Inferior parietal cortex (tissue), 1 donor: ENCODE measurements around the gene HCK.
"Not testable (repeated sequence)": the region's sequence is repeated elsewhere in the genome, so short reads cannot be mapped to it uniquely, and the experiment has no call there.

Experiments
- DNase-seq: peaks from one replicate; pipeline ENCODE4 v3.0.0-alpha.2; 2016; ENCODE audit errors: extremely low spot score

Gene HCK

DNA sequence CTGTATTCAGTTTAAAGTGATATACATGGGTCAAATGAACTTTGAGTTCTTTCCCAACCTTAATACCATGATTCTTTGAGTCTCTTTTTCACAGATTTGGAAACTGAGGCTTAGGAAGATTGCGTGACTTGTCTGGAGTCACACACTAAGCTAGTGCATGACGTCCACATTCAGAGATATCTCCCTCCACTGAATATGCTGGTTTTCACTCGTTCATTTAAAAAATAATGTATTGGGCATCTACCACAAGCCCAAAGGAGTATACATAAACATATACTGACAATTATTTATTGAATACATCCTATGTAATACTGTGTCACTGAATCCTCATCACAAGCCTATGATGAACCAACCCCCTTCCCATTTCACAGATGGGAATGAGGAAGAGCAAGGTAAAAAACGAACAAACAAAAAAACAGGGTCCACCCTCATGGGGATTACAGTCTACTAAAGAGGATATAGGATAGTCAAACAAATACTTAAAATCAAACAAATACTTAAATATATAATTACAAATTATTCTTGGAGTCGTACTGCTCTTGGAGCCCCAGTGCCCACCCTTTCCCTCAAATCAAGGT, 56.9 kb downstream of the HCK start:
- no peak for DNase-seq

DNA sequence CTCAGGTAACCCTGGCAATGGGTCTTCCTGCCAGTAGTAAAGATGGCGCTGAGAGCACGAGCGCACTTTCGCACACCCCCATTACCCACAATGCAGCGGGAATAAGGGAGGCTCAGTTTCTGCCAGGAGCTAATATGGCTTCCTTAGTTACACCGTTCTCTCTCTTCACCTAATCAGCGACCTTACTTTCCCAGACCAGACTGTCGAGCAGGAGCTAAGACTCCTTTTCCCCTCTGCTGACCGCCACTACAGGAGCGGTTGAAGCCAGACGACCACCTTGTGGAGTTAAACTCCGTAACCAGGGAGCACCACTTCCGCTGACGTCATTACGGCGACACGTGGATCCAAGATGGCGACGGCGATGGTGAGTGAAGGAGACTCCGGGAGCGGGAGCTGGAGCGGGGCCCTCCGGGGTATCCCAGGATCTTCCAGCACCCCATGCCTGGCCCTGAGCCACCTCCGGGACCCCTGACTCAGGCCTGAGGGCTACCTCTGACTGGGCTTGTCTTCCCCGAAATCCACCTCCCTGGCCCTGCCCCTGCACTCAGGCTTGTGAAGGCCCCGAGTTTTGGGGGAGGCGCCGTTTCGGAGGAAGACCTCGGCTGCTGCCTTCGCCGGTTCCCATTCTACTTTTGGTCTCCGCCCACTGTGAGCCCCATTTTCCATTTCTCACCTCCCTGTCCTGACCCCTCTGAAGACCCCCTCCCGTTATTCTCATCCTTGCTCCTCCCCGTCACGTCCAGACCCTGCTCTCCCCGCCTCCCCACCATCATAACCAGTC, 57.5 kb downstream of the HCK start, which contains the start of gene TM9SF4:
Gene TM9SF4 (plus strand): TSS at position 323 of the 781 bp plus-strand sequence. CDS start 27 bp downstream, at position 350.
- peak; percentile 97 for DNase-seq

- DNase-seq, result no peak
Observed at GRCh38 chr20:32110173-32110704, 58.2 kb downstream of the HCK start.

- no peak for DNase-seq
Observed at GRCh38 chr20:32110727-32111126, 58.7 kb downstream of the HCK start.

GRCh38 chr20:32111156-32111686, 59.2 kb downstream of the HCK start:
- DNase-seq, result no peak

DNA sequence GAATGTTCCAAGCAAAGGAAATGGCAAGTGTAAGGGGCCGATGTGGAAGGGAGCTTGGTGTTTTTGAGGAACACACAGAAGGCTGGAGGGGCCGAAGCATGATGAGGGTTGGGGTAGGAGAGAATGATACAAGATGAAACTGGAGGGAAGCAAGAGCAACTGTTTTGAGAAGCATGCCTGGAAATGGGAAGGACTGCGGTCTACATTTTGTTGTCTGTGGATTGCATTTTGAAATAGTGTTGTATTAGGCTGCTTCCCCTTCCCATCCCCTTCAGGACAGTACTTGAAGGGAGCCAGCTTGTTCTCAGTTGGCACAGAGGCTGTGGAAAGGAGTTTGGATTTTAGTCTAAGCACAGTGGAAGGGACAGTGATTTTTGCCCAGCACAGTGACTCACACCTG, 59.7 kb downstream of the HCK start:
- DNase-seq, result no peak

DNA sequence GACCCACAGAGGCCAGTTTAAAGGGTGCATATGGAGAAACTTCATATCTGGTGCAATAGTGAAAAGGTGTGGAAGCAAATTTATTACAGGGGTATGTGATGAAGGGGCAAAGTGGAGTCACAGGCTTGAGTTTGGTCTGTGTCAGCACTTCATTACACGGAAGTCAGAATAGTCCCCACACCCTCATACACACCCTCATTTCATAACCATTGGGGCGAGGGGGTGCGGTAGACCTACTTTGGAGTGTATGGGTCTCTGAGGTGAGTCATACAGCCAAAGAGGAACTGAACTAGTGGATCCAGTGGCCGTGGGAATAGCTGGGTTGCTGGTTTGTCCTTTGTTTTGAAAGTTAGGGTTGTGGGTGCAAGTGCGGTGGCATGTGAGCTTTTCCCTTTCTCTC, 60.8 kb downstream of the HCK start:
- no peak for DNase-seq

DNA sequence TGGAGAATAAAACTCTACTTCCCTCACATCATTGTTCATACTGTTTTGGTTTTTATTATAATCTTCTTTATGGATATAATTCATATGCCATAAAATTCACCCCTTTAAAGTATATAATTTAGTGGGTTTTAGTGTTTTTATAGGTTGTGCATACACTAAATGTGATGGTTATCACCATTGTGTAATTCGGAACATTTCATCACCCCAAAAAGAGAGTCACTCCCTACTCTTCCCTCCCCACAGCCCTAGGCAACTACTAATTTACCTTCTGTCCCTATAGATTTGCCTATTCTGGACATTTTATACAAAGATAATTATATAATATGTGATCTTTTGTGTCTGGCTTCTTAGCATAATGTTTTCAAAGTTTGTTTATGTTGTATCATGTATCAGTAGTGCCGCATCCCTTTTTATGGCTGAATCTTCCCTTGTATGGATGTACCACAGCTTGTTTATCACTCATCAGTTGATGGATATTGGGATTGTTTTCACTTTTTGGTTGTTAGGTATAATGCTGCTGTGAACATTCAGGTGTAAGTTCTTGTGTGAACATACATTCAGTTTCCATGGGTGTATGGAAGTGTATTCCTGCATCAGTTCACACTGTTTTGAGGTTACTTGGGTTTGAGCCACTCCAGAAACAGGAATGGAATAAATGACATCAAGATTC, 61.7 kb downstream of the HCK start:
- DNase-seq, result no peak

DNA sequence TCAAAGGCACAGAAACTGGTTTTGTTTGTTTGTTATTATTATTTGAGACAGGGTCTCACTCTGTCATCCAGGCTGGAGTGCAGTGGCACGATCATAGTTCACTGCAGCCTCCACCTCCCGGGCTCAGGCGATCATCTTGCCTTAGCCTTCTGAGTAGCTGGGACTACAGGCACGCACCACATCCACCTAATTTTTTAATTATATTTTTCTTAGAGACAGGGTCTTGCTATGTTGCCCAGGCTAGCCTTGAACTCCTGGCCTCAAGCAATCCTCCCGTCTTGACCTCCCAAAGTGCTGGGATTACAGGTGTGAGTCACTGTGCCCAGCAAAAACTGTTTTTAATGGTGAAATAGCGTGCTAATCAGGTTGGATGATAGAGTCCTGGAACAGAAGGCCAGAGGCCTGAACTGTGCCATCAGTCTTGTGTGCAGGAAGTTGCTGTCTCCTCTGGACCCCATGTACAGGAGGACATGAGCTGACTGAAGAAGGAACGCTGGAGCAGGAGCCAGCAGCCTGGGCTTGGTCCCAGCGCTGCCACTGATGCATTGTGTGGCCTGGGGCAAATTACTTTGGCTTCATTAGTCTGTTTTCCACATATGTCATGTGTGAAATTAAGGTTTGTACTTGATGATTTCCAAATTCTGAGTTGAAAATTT, 62.4 kb downstream of the HCK start:
- no peak for DNase-seq

DNA sequence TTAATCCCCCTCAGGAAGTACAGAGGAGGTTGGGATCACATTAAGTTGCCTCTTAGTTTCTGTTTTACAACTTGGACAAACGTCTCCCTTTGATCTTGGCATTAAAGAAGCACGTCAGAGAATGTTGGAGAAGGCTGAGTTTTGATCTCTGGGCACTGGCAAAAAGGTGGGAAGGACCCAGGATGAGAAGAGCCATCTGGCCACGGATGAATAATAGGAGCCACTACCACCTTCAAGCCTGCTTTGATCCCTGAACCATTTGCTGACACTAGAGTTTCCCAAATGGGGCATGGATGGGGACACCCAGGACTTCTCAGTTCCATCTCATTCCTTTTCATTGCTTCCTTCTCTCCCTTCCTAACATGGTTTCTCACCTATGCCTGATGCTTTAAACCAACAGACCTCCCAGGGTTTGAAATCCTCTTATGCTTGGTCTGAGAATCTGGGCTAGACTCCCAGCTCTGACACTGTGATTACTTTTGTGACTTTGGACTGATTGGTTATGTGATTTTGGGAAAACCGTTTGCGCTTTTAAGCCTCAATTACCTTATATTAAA, 63.2 kb downstream of the HCK start:
- DNase-seq, result no peak

GRCh38 chr20:32116079-32116521, 64.1 kb downstream of the HCK start:
- no peak for DNase-seq

DNA sequence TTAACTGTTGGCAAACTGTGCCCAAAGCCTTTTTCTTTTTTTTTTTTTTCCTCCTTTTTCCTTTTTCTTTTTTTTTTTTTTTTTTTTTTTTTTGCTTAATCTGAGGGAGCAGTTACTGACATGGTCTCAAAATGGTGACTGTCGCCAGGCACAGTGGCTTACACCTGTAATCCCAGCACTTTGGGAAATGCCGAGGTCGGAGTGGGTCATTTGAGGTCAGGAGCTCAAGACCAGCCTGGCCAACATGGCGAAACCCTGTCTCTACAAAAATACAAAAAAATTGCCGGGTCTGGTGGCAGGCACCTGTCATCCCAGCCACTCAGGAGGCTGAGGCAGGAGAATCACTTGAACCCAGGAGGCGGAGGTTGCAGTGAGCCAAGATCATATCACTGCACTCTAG, 64.8 kb downstream of the HCK start:
- not testable (repeated sequence) for DNase-seq

- not testable (repeated sequence) for DNase-seq
Observed at GRCh38 chr20:32118427-32118826, 66.4 kb downstream of the HCK start.

DNA sequence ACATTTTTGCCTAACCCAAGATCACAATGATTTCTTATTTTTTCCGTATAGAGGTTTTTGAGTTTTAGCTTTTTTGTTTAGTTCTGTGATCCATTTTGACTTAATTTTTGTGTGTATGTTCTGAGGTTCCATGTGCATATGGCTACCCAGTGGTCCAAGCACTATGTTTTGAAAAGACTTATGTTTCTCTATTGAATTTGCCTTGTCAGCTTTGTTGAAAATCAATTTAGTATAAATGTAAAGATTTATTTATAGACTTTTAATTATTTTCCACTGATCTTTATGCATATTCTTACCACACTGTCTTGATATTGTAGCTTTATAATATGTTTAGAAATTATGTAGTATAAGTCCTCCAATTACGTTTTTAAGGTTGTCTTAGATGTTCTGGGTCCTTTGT, 67.7 kb downstream of the HCK start:
- DNase-seq, result no peak

DNA sequence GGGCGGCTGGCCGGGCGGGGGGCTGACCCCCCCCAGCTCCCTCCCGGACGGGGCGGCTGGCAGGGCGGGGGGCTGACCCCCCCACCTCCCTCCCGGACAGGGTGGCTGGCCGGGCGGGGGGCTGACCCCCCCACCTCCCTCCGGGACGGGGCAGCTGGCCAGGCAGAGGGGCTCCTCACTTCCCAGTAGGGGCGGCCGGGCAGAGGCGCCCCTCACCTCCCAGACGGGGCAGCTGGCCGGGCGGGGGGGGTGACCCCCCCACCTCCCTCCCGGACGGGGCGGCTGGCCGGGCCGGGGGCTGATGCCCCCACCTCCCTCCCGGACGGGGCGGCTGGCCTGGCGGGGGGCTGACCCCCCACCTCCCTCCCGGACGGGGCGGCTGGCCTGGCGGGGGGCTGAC, 69.9 kb downstream of the HCK start:
- DNase-seq, result not testable (repeated sequence)

GRCh38 chr20:32123088-32123487, 71.0 kb downstream of the HCK start:
- no peak for DNase-seq

GRCh38 chr20:32124916-32125454, 72.9 kb downstream of the HCK start:
- DNase-seq, result no peak

DNA sequence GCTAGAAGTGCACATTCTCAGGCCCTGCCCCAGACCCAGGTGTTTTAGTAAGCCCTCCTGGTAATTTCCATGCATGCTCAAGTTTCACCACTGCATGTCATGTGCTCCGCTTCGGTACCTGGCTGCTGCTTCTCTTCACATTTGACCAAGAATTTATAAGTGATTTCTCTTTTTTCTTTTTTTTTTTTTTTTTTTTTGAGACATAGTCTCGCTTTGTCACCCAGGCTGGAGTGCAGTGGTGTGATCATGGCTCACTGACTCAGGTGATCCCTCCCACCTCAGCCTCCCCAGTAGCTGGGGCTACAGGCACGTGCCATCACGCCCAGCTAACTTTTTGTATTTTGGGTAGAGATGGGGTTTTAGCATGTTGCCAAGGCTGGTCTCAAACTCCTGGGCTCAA, 73.5 kb downstream of the HCK start:
- no peak for DNase-seq

GRCh38 chr20:32126919-32127318, 74.9 kb downstream of the HCK start:
- no peak for DNase-seq

GRCh38 chr20:32127347-32127746, 75.3 kb downstream of the HCK start:
- DNase-seq, result no peak

DNA sequence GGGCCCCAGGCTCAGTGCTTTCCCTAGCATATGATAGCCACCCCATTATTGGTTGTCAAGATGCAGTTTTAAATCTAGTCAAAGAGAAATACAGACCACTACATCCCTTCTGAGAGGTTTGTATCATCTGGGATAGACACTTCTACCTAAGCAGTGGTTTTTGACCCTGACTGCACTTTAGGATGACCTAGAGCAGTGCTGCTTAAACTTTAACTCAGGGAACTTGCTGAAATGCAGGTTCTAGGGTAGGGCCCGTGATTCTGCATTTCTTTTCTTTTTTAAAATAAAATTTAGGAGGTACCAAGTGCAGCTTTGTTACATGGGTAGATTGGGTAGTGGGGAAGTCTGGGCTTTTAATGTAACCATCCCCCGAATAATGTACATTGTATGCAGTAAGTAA, 76.1 kb downstream of the HCK start:
- DNase-seq, result no peak
